Osteoblast (primary cell): ENCODE results near the gene AVP. TPM values are rescaled to one million over a fixed set of nuclear protein-coding genes. Genes with fewer than 3 reads are reported as not detected.
A peak's percentile ranks its signal among the peaks of the same experiment; 100 is the strongest.

Experiments used
- DNase-seq: peaks from one replicate; pipeline ENCODE4 v3.0.0; 2011; ENCODE audit warnings: low spot score, mixed read lengths; ENCODE audit not compliant: insufficient read length; ENCODE audit errors: missing footprints
- H2AFZ ChIP-seq: 2 replicates; pipeline ENCODE4 v1.6.0; 2011; ENCODE audit warnings: mild to moderate bottlenecking, low read length
- H3K27ac ChIP-seq: 2 replicates; pipeline ENCODE4 v1.5.1; 2011; ENCODE audit warnings: mild to moderate bottlenecking, low read depth, low read length, moderate library complexity
- H3K27me3 ChIP-seq: 2 replicates; pipeline ENCODE4 v1.6.0; 2012; ENCODE audit warnings: mild to moderate bottlenecking, control low read depth, inconsistent platforms, low read length, moderate library complexity; ENCODE audit not compliant: insufficient read depth
- H3K36me3 ChIP-seq: 2 replicates; pipeline ENCODE4 v1.5.1; 2011; ENCODE audit warnings: mild to moderate bottlenecking, low read length, control low read depth, moderate library complexity; ENCODE audit not compliant: insufficient read depth
- H3K4me1 ChIP-seq: 2 replicates; pipeline ENCODE4 v1.5.1; 2011; ENCODE audit warnings: mild to moderate bottlenecking, low read length, control low read depth, moderate library complexity; ENCODE audit not compliant: insufficient read depth
- H3K4me2 ChIP-seq: 2 replicates; pipeline ENCODE4 v1.6.0; 2011; ENCODE audit warnings: mild to moderate bottlenecking, low read length; ENCODE audit not compliant: insufficient read depth
- H3K4me3 ChIP-seq: fragments of 200-600 bp; sonication (generic); 3 replicates; pipeline ENCODE4 v1.5.1; 2012; ENCODE audit warnings: mild to moderate bottlenecking, low read length, inconsistent platforms; ENCODE audit not compliant: insufficient read depth
- H3K79me2 ChIP-seq: 2 replicates; pipeline ENCODE4 v1.6.0; 2012; ENCODE audit warnings: mild to moderate bottlenecking, low read length, control low read depth, inconsistent platforms; ENCODE audit not compliant: insufficient read depth
- H3K9me3 ChIP-seq: 2 replicates; pipeline ENCODE4 v1.5.1; 2011; ENCODE audit warnings: low read depth, low read length, control low read depth
- H4K20me1 ChIP-seq: 2 replicates; pipeline ENCODE4 v1.6.0; 2012; ENCODE audit warnings: mild to moderate bottlenecking, low read length, control low read depth; ENCODE audit not compliant: insufficient read depth
- CTCF ChIP-seq: IDR thresholded peaks from 2 replicates; pipeline ENCODE4 v1.5.1; 2011; ENCODE audit warnings: mild to moderate bottlenecking, low read depth, low read length, moderate library complexity; ENCODE audit errors: extremely low read depth
- total RNA-seq: library from RNA; depleted of rRNA; stranded (reverse); fragments of >200 nt; gene quantifications from 2 replicates; pipeline ENCODE4 v1.2.3, GENCODE V29; 2012

The AVP gene
- total RNA-seq, 1 donor = not detected

GRCh38 chr20:3101737-3102574 lies 17.4 kb upstream of the AVP start:
- H3K4me1 ChIP-seq = peaks cover 2% of the 10 kb centered on the region
- no peaks in the 10 kb centered on the region for H3K79me2 ChIP-seq
- H3K27ac ChIP-seq = no peak overlapping the region
- no peak overlapping the region for H3K4me3 ChIP-seq
- H3K4me2 ChIP-seq = no peak overlapping the region
- no peaks in the 10 kb centered on the region for H3K36me3 ChIP-seq
- no peaks in the 10 kb centered on the region for H3K9me3 ChIP-seq
- H2AFZ ChIP-seq = no peak overlapping the region
- H4K20me1 ChIP-seq = no peaks in the 10 kb centered on the region
- TF ChIP-seq CTCF = no peak
- no peak for DNase-seq
- H3K27me3 ChIP-seq = no peaks in the 10 kb centered on the region

- Histone ChIP-seq H3K27me3 (no peaks in the 10 kb centered on the region), H3K79me2 (no peaks in the 10 kb centered on the region), H3K27ac (no peak overlapping the region), H3K4me1 (peaks cover 2% of the 10 kb centered on the region), H3K36me3 (no peaks in the 10 kb centered on the region), H3K4me3 (no peak overlapping the region), H3K9me3 (no peaks in the 10 kb centered on the region), H2AFZ (no peak overlapping the region), H4K20me1 (no peaks in the 10 kb centered on the region), H3K4me2 (no peak overlapping the region)
- DNase-seq = no peak
- no peak for TF ChIP-seq CTCF
These were observed 16.7 kb upstream of the AVP start for GRCh38 chr20:3101251-3101650.

GRCh38 chr20:3100480-3100879 lies 16.0 kb upstream of the AVP start:
- no peak overlapping the region for H3K4me2 ChIP-seq
- no peak overlapping the region for H3K4me3 ChIP-seq
- no peak overlapping the region for H2AFZ ChIP-seq
- no peak for TF ChIP-seq CTCF
- H3K79me2 ChIP-seq = no peaks in the 10 kb centered on the region
- no peaks in the 10 kb centered on the region for H4K20me1 ChIP-seq
- no peaks in the 10 kb centered on the region for H3K36me3 ChIP-seq
- no peaks in the 10 kb centered on the region for H3K9me3 ChIP-seq
- peaks cover 2% of the 10 kb centered on the region for H3K4me1 ChIP-seq
- no peak for DNase-seq
- H3K27me3 ChIP-seq = no peaks in the 10 kb centered on the region
- H3K27ac ChIP-seq = no peak overlapping the region

GRCh38 chr20:3094848-3095629 lies 10.5 kb upstream of the AVP start:
- Histone ChIP-seq H3K27me3 (peaks cover 21% of the 10 kb centered on the region), H3K4me2 (no peak overlapping the region), H3K79me2 (no peaks in the 10 kb centered on the region), H2AFZ (no peak overlapping the region), H3K36me3 (no peaks in the 10 kb centered on the region), H3K4me1 (no peaks in the 10 kb centered on the region), H3K27ac (no peak overlapping the region), H3K4me3 (no peak overlapping the region), H3K9me3 (no peaks in the 10 kb centered on the region), H4K20me1 (no peaks in the 10 kb centered on the region)
- no peak for TF ChIP-seq CTCF
- DNase-seq = peak; percentile 54
